ENCODE data around the gene ZNF367.

ZNF367 gene

DNA sequence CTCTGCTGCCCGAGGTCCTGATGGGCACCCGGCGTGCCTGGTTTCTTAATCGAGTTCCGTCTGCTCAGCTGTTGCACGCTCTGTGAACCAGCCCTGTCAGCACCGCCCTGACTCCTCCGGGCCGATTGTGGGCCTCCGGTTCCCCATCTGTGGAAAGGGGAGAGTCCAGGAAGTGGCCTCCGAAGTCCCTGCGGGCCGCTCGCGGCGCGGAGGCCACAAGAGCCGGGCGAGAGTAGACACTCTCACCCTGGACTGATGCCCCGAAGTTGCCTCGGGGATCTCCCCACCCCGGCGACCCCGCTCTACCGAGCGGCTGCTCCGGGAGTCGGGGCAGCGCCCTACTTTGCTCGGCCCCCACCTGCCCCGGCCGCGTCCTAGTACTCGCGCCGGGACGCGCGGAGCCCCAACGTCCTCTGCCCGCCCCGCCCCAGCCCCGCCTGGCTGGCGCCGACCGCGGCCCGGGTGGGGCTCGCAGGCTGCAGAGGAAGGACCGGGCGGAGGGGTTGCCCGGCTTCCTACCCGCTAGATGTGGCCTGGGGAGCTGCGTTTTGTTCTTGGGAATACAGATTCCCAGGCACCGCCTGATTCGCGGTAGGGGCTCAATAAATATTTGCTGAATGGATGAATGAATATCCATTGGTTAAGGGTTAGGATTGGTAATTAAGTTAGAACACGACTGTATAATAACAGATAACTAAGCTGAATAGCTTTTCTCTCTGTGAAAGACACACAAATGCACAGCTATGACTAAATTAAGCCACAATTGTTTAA, 935 bp upstream of the ZNF367 start:
- Histone ChIP-seq H3K9ac (ENCODE audit: low read depth, low read length, poor library complexity, severe bottlenecking) (peak overlapping the region; percentile 87), H3K9me3 (ENCODE audit: insufficient read depth, low read depth, low read length) (no peaks in the 10 kb centered on the region), H3K9me2 (replicated peaks; ENCODE audit: low read depth, low read length) (no peaks in the 10 kb centered on the region), H3K27me3 (ENCODE audit: insufficient read depth, low read length, poor library complexity, severe bottlenecking) (peaks cover 4% of the 10 kb centered on the region), H3K4me2 (ENCODE audit: low read depth, low read length, poor library complexity, severe bottlenecking) (peak overlapping the region; percentile 92), H3K4me1 (ENCODE audit: insufficient read depth, low read length, poor library complexity, severe bottlenecking) (peaks cover 42% of the 10 kb centered on the region), H3K4me3 (ENCODE audit: low read length, poor library complexity, severe bottlenecking) (peak overlapping the region; percentile 87), H3F3A (ENCODE audit: low read depth) (peaks cover 17% of the 10 kb centered on the region), H2AFZ (ENCODE audit: low read length) (peak overlapping the region; percentile 96), H4K20me1 (ENCODE audit: insufficient read depth, low read length, poor library complexity, severe bottlenecking) (peaks cover 29% of the 10 kb centered on the region), H3K79me2 (ENCODE audit: insufficient read depth, low read length) (peaks cover 32% of the 10 kb centered on the region), H3K36me3 (ENCODE audit: insufficient read depth, low read length) (no peaks in the 10 kb centered on the region)
- TF ChIP-seq CTCF (conservative IDR thresholded peaks at IDR 0.05; ENCODE audit: low read length): no peak
- TF ChIP-seq EZH2phosphoT487 (IDR thresholded peaks at IDR 0.05; ENCODE audit: borderline replicate concordance): no peak

- Histone ChIP-seq H3K4me2 (ENCODE audit: low read depth, low read length, poor library complexity, severe bottlenecking) (peak overlapping the region; percentile 76), H3K4me3 (ENCODE audit: low read length, poor library complexity, severe bottlenecking) (peak overlapping the region; percentile 87), H3K36me3 (ENCODE audit: insufficient read depth, low read length) (no peaks in the 10 kb centered on the region), H3K9me3 (ENCODE audit: insufficient read depth, low read depth, low read length) (no peaks in the 10 kb centered on the region), H3K4me1 (ENCODE audit: insufficient read depth, low read length, poor library complexity, severe bottlenecking) (peaks cover 55% of the 10 kb centered on the region), H2AFZ (ENCODE audit: low read length) (peak overlapping the region; percentile 44; the same call in 1 of the 2 replicates), H3F3A (ENCODE audit: low read depth) (peaks cover 18% of the 10 kb centered on the region), H4K20me1 (ENCODE audit: insufficient read depth, low read length, poor library complexity, severe bottlenecking) (peaks cover 41% of the 10 kb centered on the region), H3K9ac (ENCODE audit: low read depth, low read length, poor library complexity, severe bottlenecking) (peak overlapping the region; percentile 96), H3K79me2 (ENCODE audit: insufficient read depth, low read length) (peaks cover 46% of the 10 kb centered on the region), H3K9me2 (replicated peaks; ENCODE audit: low read depth, low read length) (no peaks in the 10 kb centered on the region), H3K27me3 (ENCODE audit: insufficient read depth, low read length, poor library complexity, severe bottlenecking) (peaks cover 4% of the 10 kb centered on the region)
- TF ChIP-seq EZH2phosphoT487 (IDR thresholded peaks at IDR 0.05; ENCODE audit: borderline replicate concordance) (no peak), CTCF (conservative IDR thresholded peaks at IDR 0.05; ENCODE audit: low read length) (no peak)
Measured at GRCh38 chr9:96417661-96418082, 498 bp downstream of the ZNF367 start.

GRCh38 chr9:96417051-96417586, 1.1 kb downstream of the ZNF367 start:
- H3K36me3 ChIP-seq (ENCODE audit: insufficient read depth, low read length): no peaks in the 10 kb centered on the region
- no peak; the same call in 1 of the 2 replicates for TF ChIP-seq CTCF (conservative IDR thresholded peaks at IDR 0.05; ENCODE audit: low read length)
- TF ChIP-seq EZH2phosphoT487 (IDR thresholded peaks at IDR 0.05; ENCODE audit: borderline replicate concordance): no peak
- peaks cover 45% of the 10 kb centered on the region for H4K20me1 ChIP-seq (ENCODE audit: insufficient read depth, low read length, poor library complexity, severe bottlenecking)
- peaks cover 21% of the 10 kb centered on the region for H3F3A ChIP-seq (ENCODE audit: low read depth)
- peak overlapping the region; percentile 89 for H3K9ac ChIP-seq (ENCODE audit: low read depth, low read length, poor library complexity, severe bottlenecking)
- H3K9me2 ChIP-seq (replicated peaks; ENCODE audit: low read depth, low read length): no peaks in the 10 kb centered on the region
- H3K27me3 ChIP-seq (ENCODE audit: insufficient read depth, low read length, poor library complexity, severe bottlenecking): peaks cover 4% of the 10 kb centered on the region
- H3K9me3 ChIP-seq (ENCODE audit: insufficient read depth, low read depth, low read length): no peaks in the 10 kb centered on the region
- peak overlapping the region; percentile 30 for H2AFZ ChIP-seq (ENCODE audit: low read length)
- peak overlapping the region; percentile 93 for H3K4me2 ChIP-seq (ENCODE audit: low read depth, low read length, poor library complexity, severe bottlenecking)
- H3K4me3 ChIP-seq (ENCODE audit: low read length, poor library complexity, severe bottlenecking): peak overlapping the region; percentile 98
- H3K4me1 ChIP-seq (ENCODE audit: insufficient read depth, low read length, poor library complexity, severe bottlenecking): peaks cover 58% of the 10 kb centered on the region
- H3K79me2 ChIP-seq (ENCODE audit: insufficient read depth, low read length): peaks cover 51% of the 10 kb centered on the region
